Caco-2 (cell line): ENCODE data around the gene B3GALT6. TPM values are rescaled to one million over a fixed set of nuclear protein-coding genes. Genes with fewer than 3 reads are reported as not detected.

ENCODE experiments used
- BruUV-seq: library from RNA; stranded (reverse); fragments of 400-500 nt; replicated peaks from 2 replicates; lab custom pipeline; 2021; lab: Mats Ljungman, UMichigan
- CTCF ChIA-PET: fragments of 300-600 bp; sonication (Branson Sonifier 250); formaldehyde crosslinking; loops from one replicate; lab custom pipeline; 2022; ENCODE audit warnings: antibody characterized with exemption; lab: Charles Lee
- POLR2A ChIA-PET: fragments of 300-600 bp; sonication (Branson Sonifier 250); formaldehyde crosslinking; loops from one replicate; lab custom pipeline; 2022; ENCODE audit warnings: antibody characterized with exemption; lab: Charles Lee
- DNase-seq, 2 experiments: peaks; one replicate each; pipeline versions ENCODE4 v3.0.0 to v3.0.0-alpha.2; 2020 to 2022
- H3K27me3 ChIP-seq: replicated peaks from 2 replicates; pipeline ENCODE4 v1.6.0; 2011; ENCODE audit warnings: low read length; ENCODE audit not compliant: control insufficient read depth, insufficient read depth
- H3K36me3 ChIP-seq: 2 replicates; pipeline ENCODE4 v1.5.1; 2011; ENCODE audit warnings: low read length; ENCODE audit not compliant: control insufficient read depth, insufficient read depth
- H3K4me1 ChIP-seq: fragments of 250-450 bp; sonication (Bioruptor Pico); 2 replicates; pipeline ENCODE4 v1.5.1; 2020; ENCODE audit warnings: mild to moderate bottlenecking
- H3K4me3 ChIP-seq: 2 replicates; pipeline ENCODE4 v1.5.1; 2011; ENCODE audit warnings: low read depth, mild to moderate bottlenecking, control low read depth, low read length
- H3K9me3 ChIP-seq: fragments of 250-450 bp; sonication (Bioruptor Pico); 2 replicates; pipeline ENCODE4 v1.5.1; 2020; ENCODE audit warnings: mild to moderate bottlenecking, moderate library complexity
- H3K27ac Mint-ChIP-seq: one replicate; pipeline ENCODE4 v1.8.0; 2022; ENCODE audit warnings: mixed read lengths; ENCODE audit not compliant: unreplicated experiment
- H3K27me3 Mint-ChIP-seq: one replicate; pipeline ENCODE4 v1.8.0; 2022; ENCODE audit warnings: mixed read lengths; ENCODE audit not compliant: insufficient read depth, unreplicated experiment
- H3K36me3 Mint-ChIP-seq: one replicate; pipeline ENCODE4 v1.8.0; 2022; ENCODE audit warnings: mild to moderate bottlenecking, mixed read lengths; ENCODE audit not compliant: insufficient read depth, unreplicated experiment
- H3K4me1 Mint-ChIP-seq: one replicate; pipeline ENCODE4 v1.8.0; 2022; ENCODE audit warnings: low read depth, mixed read lengths; ENCODE audit not compliant: unreplicated experiment
- H3K4me3 Mint-ChIP-seq: one replicate; pipeline ENCODE4 v1.8.0; 2022; ENCODE audit warnings: mild to moderate bottlenecking, moderate library complexity, mixed read lengths; ENCODE audit not compliant: unreplicated experiment
- H3K9me3 Mint-ChIP-seq: one replicate; pipeline ENCODE4 v1.8.0; 2022; ENCODE audit warnings: mixed read lengths; ENCODE audit not compliant: unreplicated experiment
- intact Hi-C: fragments of 100-400 bp; cut with micrococcal nuclease; formaldehyde crosslinking; loops from one replicate; pipeline ENCODE4 v1.10.0; 2022; ENCODE audit not compliant: unreplicated experiment
- total RNA-seq: library from RNA; stranded (reverse); gene quantifications from 2 replicates; pipeline ENCODE4 v1.2.3, GENCODE V29; 2022
- TF ChIP-seq, protein P1 (sequence below), 2 experiments: fragments of 200-600 bp in 1 of 2; IDR thresholded peaks; 1 replicate in 1 of 2; 2 replicates in 1 of 2; pipeline versions ENCODE4 v1.5.1 to v1.8.0; 2011 to 2022; ENCODE audit warnings: antibody characterized with exemption in 1 of 2, control low read depth in 1 of 2, inconsistent platforms in 1 of 2, low read depth in 1 of 2, low read length in 1 of 2, mild to moderate bottlenecking in 1 of 2, moderate library complexity in 1 of 2; ENCODE audit not compliant: insufficient read depth in 1 of 2, severe bottlenecking in 1 of 2, unreplicated experiment in 1 of 2

Gene B3GALT6
- total RNA-seq, 1 experiment from 2014 or later = 24.8 TPM

DNA sequence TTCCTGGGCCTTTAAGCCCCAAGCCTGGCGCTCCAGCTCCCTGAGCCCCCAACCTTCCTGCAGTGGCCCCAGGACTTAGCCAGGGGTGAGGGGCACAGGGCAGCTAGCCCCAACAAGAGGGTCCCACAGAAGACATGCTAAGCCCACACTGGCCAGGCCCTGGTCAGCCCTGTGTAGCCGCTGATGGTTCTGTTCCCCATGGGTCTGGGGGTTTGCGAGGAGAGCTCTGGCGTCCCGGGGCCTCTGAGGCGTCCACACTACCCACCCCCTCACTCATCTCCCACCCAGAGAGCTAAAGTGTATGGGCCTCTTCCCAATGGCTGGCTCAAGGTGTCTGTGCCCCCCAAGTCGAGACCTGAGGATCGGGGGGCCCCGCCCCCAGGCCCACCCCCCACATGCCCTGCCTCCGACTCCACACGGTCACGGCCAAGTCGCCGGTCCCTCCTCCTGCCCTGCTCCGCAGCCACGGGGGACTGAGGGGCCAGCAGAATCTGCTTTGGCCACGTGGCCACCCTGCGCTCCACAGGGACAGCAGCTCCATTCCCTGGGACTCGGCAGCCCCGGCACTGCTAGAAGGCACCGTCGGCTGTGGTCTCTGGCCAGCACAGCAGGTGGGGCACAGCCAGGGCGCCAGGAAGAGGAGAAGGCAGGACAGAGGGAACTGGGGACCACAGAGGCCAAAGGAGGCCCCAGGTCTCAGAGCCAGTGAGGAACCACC is 33.5 kb upstream of the B3GALT6 start:
- ChIA-PET CTCF (no interaction called here), POLR2A (no interaction called here)
- H3K4me3 Mint-ChIP-seq = no peak overlapping the region
- no peaks in the 10 kb centered on the region for H3K4me1 Mint-ChIP-seq
- Histone ChIP-seq H3K36me3 (no peaks in the 10 kb centered on the region), H3K4me3 (no peak overlapping the region), H3K4me1 (no peaks in the 10 kb centered on the region), H3K9me3 (peaks cover 8% of the 10 kb centered on the region; the same call in 1 of the 2 replicates), H3K27me3 (no peaks in the 10 kb centered on the region)
- intact Hi-C loops = no loop called here
- H3K9me3 Mint-ChIP-seq = peaks cover 13% of the 10 kb centered on the region
- no peaks in the 10 kb centered on the region for H3K27me3 Mint-ChIP-seq
- TF ChIP-seq, protein P1, sequence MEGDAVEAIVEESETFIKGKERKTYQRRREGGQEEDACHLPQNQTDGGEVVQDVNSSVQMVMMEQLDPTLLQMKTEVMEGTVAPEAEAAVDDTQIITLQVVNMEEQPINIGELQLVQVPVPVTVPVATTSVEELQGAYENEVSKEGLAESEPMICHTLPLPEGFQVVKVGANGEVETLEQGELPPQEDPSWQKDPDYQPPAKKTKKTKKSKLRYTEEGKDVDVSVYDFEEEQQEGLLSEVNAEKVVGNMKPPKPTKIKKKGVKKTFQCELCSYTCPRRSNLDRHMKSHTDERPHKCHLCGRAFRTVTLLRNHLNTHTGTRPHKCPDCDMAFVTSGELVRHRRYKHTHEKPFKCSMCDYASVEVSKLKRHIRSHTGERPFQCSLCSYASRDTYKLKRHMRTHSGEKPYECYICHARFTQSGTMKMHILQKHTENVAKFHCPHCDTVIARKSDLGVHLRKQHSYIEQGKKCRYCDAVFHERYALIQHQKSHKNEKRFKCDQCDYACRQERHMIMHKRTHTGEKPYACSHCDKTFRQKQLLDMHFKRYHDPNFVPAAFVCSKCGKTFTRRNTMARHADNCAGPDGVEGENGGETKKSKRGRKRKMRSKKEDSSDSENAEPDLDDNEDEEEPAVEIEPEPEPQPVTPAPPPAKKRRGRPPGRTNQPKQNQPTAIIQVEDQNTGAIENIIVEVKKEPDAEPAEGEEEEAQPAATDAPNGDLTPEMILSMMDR (IDR thresholded peaks at IDR 0.05; ENCODE audit: insufficient read depth in 1 of 2, low read depth in 1 of 2, low read length in 1 of 2, severe bottlenecking in 1 of 2, unreplicated experiment in 1 of 2) = no peak
- DNase-seq = no peak
- H3K27ac Mint-ChIP-seq = no peak overlapping the region
- BruUV-seq = no TSS peak
- no peaks in the 10 kb centered on the region for H3K36me3 Mint-ChIP-seq

DNA sequence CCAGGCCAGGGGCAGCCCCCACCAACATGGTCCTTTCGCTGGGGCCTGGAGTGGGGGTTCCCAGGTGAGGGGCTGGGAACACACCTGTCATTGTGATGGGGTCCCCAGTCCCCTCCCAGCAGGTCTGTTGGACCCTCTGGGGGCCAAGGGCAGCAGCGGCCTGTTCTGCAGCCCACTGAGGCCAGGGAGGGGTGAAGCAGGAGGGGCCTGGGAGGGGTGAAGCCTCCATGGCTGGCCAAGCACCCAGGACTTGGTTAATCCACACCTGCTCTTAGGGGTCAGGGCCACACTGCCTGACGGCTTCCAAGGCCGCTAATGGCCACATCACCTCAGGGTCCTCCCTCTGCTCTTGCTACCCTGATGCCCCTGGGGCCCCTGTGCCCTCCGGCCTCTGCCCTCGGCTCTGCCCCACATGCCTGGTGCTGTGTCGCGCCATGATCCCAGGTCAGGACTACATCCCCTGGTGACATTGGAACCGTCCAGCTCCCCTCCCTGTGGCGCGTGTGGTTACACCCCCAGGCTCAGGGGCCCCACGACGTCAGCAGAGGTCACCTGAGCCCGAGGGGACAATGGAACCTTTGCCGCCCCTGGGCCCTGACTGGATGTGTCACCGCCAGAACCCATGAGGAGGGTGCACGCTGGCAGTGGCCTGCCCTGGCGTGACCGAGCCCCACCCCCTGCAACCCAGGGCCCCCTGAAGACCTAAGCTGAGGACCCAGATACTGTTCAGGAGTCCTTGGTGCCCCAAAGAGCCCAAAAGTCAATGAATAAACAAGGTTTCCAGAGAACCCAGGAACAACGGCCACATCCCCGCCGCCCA is 32.7 kb upstream of the B3GALT6 start:
- Histone ChIP-seq H3K4me3 (no peak overlapping the region), H3K27me3 (no peaks in the 10 kb centered on the region), H3K36me3 (no peaks in the 10 kb centered on the region), H3K9me3 (peaks cover 8% of the 10 kb centered on the region; the same call in 1 of the 2 replicates), H3K4me1 (no peaks in the 10 kb centered on the region)
- Mint-ChIP-seq H3K9me3 (peaks cover 9% of the 10 kb centered on the region), H3K4me1 (no peaks in the 10 kb centered on the region), H3K27me3 (no peaks in the 10 kb centered on the region), H3K27ac (no peak overlapping the region), H3K4me3 (no peak overlapping the region), H3K36me3 (no peaks in the 10 kb centered on the region)
- no TSS peak for BruUV-seq
- ChIA-PET POLR2A (no interaction called here), CTCF (no interaction called here)
- TF ChIP-seq, protein P1 (IDR thresholded peaks at IDR 0.05; ENCODE audit: insufficient read depth in 1 of 2, low read depth in 1 of 2, low read length in 1 of 2, severe bottlenecking in 1 of 2, unreplicated experiment in 1 of 2) = no peak
- intact Hi-C loops = no loop called here
- no peak for DNase-seq

DNA sequence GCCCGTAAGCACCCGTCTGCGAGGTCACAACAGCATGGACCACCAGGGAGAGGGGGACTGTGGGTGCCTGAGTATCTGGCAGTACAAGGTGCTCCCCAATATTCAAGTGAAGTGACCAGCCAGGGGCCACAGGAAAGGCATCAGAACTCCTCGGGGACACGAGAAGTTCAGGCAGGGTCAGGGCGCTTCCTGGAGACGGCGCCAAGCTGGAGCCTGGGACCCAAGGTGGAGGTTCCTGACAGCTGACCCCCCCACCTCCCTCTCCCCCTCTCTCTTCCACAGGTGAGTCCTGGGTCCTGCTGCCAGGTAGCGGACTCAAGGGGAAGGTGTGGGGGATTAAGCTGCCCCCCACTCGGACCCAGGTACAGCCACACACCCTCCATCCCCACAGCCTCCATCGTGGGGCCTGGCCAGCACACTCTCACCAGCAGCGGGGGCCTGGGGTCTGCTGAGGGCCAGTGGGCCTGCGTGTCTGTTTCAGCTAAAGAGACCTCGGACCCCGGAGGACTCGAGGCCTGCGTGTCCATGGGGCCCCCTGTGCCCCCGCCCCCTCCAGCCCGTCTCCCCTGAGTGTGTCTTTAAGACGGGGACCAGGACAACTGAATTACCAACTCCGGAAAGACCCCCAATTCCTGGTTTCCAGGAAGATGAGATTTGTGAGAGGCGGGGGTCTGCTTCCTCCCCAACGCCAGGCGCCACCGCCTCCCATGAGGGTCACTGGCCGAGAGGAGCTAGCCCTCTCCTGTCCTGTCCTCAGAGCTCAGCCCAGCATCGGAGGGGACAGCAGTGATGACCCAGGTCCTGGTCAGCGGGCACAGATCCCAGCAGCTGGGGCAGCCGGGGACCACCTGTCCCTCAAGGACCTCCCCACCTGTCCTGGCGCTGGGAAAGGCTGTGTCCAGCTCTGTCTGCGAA is 31.8 kb upstream of the B3GALT6 start:
- TF ChIP-seq, protein P1 (IDR thresholded peaks at IDR 0.05; ENCODE audit: insufficient read depth in 1 of 2, low read depth in 1 of 2, low read length in 1 of 2, severe bottlenecking in 1 of 2, unreplicated experiment in 1 of 2) = no peak
- POLR2A ChIA-PET = interaction anchor here (0.7 kb wide), 1 partner anchor 75 kb away, joined by 3 read pairs; no protein-coding TSS in a partner anchor
- Histone ChIP-seq H3K27me3 (no peaks in the 10 kb centered on the region), H3K4me1 (no peaks in the 10 kb centered on the region), H3K9me3 (no peaks in the 10 kb centered on the region), H3K4me3 (peak overlapping the region; percentile 39; the same call in 1 of the 2 replicates), H3K36me3 (no peaks in the 10 kb centered on the region)
- CTCF ChIA-PET = no interaction called here
- Mint-ChIP-seq H3K36me3 (no peaks in the 10 kb centered on the region), H3K4me1 (no peaks in the 10 kb centered on the region), H3K27ac (no peak overlapping the region), H3K9me3 (peaks cover under 1% of the 10 kb centered on the region), H3K27me3 (no peaks in the 10 kb centered on the region), H3K4me3 (peak overlapping the region; percentile 35)
- intact Hi-C loops = no loop called here
- DNase-seq = no peak
- no TSS peak for BruUV-seq
